Measurements from ENCODE around the gene VIPR1.

The VIPR1 gene

GRCh38 chr3:42550250-42550649 lies 47.8 kb downstream of the VIPR1 start:
- no peak for ATAC-seq
- TF ChIP-seq ARNTL (CRISPR knock-in tag; IDR thresholded peaks at IDR 0.05; ENCODE audit: borderline replicate concordance, low read depth) (no peak), PATZ1 (CRISPR knock-in tag; IDR thresholded peaks at IDR 0.05; ENCODE audit: borderline replicate concordance) (no peak), ZNF8 (CRISPR knock-in tag; IDR thresholded peaks at IDR 0.05) (no peak), TSHZ2 (CRISPR knock-in tag; IDR thresholded peaks at IDR 0.05) (no peak), ZFP30 (CRISPR knock-in tag; IDR thresholded peaks at IDR 0.05) (no peak), POU6F1 (CRISPR knock-in tag; IDR thresholded peaks at IDR 0.05; ENCODE audit: borderline replicate concordance, low read depth) (no peak), RARB (CRISPR knock-in tag; IDR thresholded peaks at IDR 0.05) (no peak), CSDC2 (CRISPR knock-in tag; IDR thresholded peaks at IDR 0.05) (no peak), OSR1 (CRISPR knock-in tag; IDR thresholded peaks at IDR 0.05) (no peak), SNAI2 (CRISPR knock-in tag; IDR thresholded peaks at IDR 0.05) (no peak), PPARA (CRISPR knock-in tag; IDR thresholded peaks at IDR 0.05; ENCODE audit: borderline replicate concordance) (no peak), ZC3H10 (CRISPR knock-in tag; IDR thresholded peaks at IDR 0.05) (no peak)

- TF ChIP-seq ZFP30 (CRISPR knock-in tag; IDR thresholded peaks at IDR 0.05) (no peak), RARB (CRISPR knock-in tag; IDR thresholded peaks at IDR 0.05) (no peak), SNAI2 (CRISPR knock-in tag; IDR thresholded peaks at IDR 0.05) (no peak), PPARA (CRISPR knock-in tag; IDR thresholded peaks at IDR 0.05; ENCODE audit: borderline replicate concordance) (no peak), PATZ1 (CRISPR knock-in tag; IDR thresholded peaks at IDR 0.05; ENCODE audit: borderline replicate concordance) (no peak), POU6F1 (CRISPR knock-in tag; IDR thresholded peaks at IDR 0.05; ENCODE audit: borderline replicate concordance, low read depth) (no peak), CSRNP3 (CRISPR knock-in tag; IDR thresholded peaks at IDR 0.05) (no peak), ZNF565 (CRISPR knock-in tag; conservative IDR thresholded peaks at IDR 0.05; ENCODE audit: low read depth) (no peak), ZC3H10 (CRISPR knock-in tag; IDR thresholded peaks at IDR 0.05) (no peak), ZNF70 (CRISPR knock-in tag; IDR thresholded peaks at IDR 0.05) (no peak), OSR1 (CRISPR knock-in tag; IDR thresholded peaks at IDR 0.05) (no peak), ARNTL (CRISPR knock-in tag; IDR thresholded peaks at IDR 0.05; ENCODE audit: borderline replicate concordance, low read depth) (no peak), CSDC2 (CRISPR knock-in tag; IDR thresholded peaks at IDR 0.05) (no peak), ESRRG (CRISPR knock-in tag; IDR thresholded peaks at IDR 0.05) (no peak), TOX (CRISPR knock-in tag; IDR thresholded peaks at IDR 0.05; ENCODE audit: borderline replicate concordance) (no peak), GLIS3 (CRISPR knock-in tag; IDR thresholded peaks at IDR 0.05) (no peak), ISL1 (CRISPR knock-in tag; IDR thresholded peaks at IDR 0.05) (no peak), TSHZ2 (CRISPR knock-in tag; IDR thresholded peaks at IDR 0.05) (no peak), BACH2 (CRISPR knock-in tag; IDR thresholded peaks at IDR 0.05; ENCODE audit: borderline replicate concordance) (no peak)
- ATAC-seq = no peak
Observed at GRCh38 chr3:42552830-42553229, 50.4 kb downstream of the VIPR1 start.

Data from SK-N-SH treated with all-trans-retinoic acid at 6 μM for 48 hours (cell line).